HEK293T (cell line): ENCODE measurements around the gene TMBIM6.
"Not testable (repeated sequence)": the region's sequence is repeated elsewhere in the genome, so short reads cannot be mapped to it uniquely, and the experiment has no call there.

ENCODE experiments used
- CTCF ChIA-PET: fragments of 350-600 bp; formaldehyde crosslinking; extraction: SDS; loops from one replicate; lab custom pipeline; 2021; ENCODE audit warnings: antibody characterized with exemption, inconsistent platforms; lab: Yijun Ruan, JAX
- POLR2A ChIA-PET: fragments of 350-600 bp; formaldehyde crosslinking; extraction: SDS; loops from one replicate; lab custom pipeline; 2020; ENCODE audit warnings: antibody characterized with exemption, inconsistent platforms; lab: Yijun Ruan, JAX
- DNase-seq: peaks from one replicate; pipeline ENCODE4 v3.0.0; 2012; ENCODE audit warnings: mixed read lengths; ENCODE audit errors: extremely low spot score
- ARNT ChIP-seq: fragments of 450-650 bp; IDR thresholded peaks from 2 replicates; pipeline ENCODE4 v1.6.1; 2017; ENCODE audit warnings: mild to moderate bottlenecking
- BHLHE40 ChIP-seq: fragments of 450-650 bp; IDR thresholded peaks from 2 replicates; pipeline ENCODE4 v1.6.1; 2016; ENCODE audit warnings: mild to moderate bottlenecking, moderate library complexity, borderline replicate concordance
- CTBP1 ChIP-seq: fragments of 450-650 bp; IDR thresholded peaks from 2 replicates; pipeline ENCODE4 v1.6.1; 2016; ENCODE audit warnings: borderline replicate concordance
- ELF4 ChIP-seq: fragments of 450-650 bp; IDR thresholded peaks from 2 replicates; pipeline ENCODE4 v1.6.1; 2017; ENCODE audit warnings: antibody characterized with exemption
- FOXA1 ChIP-seq: fragments of 450-650 bp; IDR thresholded peaks from 2 replicates; pipeline ENCODE4 v1.6.1; 2016; ENCODE audit warnings: mild to moderate bottlenecking
- FOXK2 ChIP-seq: fragments of 450-650 bp; IDR thresholded peaks from 2 replicates; pipeline ENCODE4 v1.6.1; 2016; ENCODE audit warnings: mild to moderate bottlenecking
- FOXM1 ChIP-seq: fragments of 450-650 bp; IDR thresholded peaks from 2 replicates; pipeline ENCODE4 v1.6.1; 2017; ENCODE audit warnings: mild to moderate bottlenecking, borderline replicate concordance
- HDGF ChIP-seq: fragments of 450-650 bp; IDR thresholded peaks from 2 replicates; pipeline ENCODE4 v1.6.1; 2017; ENCODE audit warnings: antibody characterized with exemption, borderline replicate concordance
- L3MBTL2 ChIP-seq: fragments of 450-650 bp; conservative IDR thresholded peaks from 2 replicates; pipeline ENCODE4 v1.6.1; 2016; ENCODE audit warnings: mild to moderate bottlenecking
- LEF1 ChIP-seq: fragments of 450-650 bp; IDR thresholded peaks from 2 replicates; pipeline ENCODE4 v1.6.1; 2017; ENCODE audit warnings: mild to moderate bottlenecking, borderline replicate concordance
- NFRKB ChIP-seq: fragments of 450-650 bp; IDR thresholded peaks from 2 replicates; pipeline ENCODE4 v1.6.1; 2016; ENCODE audit warnings: mild to moderate bottlenecking, moderate library complexity
- SUZ12 ChIP-seq: fragments of 450-650 bp; IDR thresholded peaks from 2 replicates; pipeline ENCODE4 v1.6.1; 2016; ENCODE audit warnings: mild to moderate bottlenecking
- TARDBP ChIP-seq: fragments of 450-650 bp; IDR thresholded peaks from 2 replicates; pipeline ENCODE4 v1.6.1; 2016
- ZNF384 ChIP-seq: fragments of 450-650 bp; IDR thresholded peaks from 2 replicates; pipeline ENCODE4 v1.6.1; 2016
- TF ChIP-seq, protein P1 (sequence below): fragments of 450-650 bp; IDR thresholded peaks from 2 replicates; pipeline ENCODE4 v1.6.1; 2016

The TMBIM6 gene

DNA sequence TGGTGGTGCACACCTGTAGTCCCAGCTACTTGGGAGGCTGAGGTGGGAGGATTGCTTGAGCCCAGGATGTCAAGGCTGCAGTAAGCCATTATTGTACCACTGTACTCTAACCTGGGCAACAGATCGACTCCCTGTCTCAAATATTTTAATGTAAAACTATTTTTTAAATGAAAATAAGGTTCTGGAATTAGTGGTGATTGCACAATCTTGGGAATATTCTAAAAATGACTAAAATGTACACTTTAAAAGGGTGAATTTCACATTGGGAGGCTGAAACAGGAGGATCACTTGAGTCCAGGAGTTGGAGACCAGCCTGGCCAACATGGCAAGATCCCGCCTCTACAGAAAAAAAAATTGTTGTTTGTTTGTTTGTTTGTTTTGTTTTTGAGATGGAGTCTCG, 12.9 kb upstream of the TMBIM6 start:
- ChIA-PET POLR2A (interaction anchor here (1.4 kb wide), 1 partner anchor 13 kb away, joined by 6 read pairs; the partner anchor contains the start of gene TMBIM6), CTCF (no interaction called here)
- no peak for DNase-seq
- no peak for TF ChIP-seq FOXA1
- TF ChIP-seq HDGF: no peak
- TF ChIP-seq FOXM1: no peak
- no peak for TF ChIP-seq TARDBP
- TF ChIP-seq L3MBTL2: no peak

DNA sequence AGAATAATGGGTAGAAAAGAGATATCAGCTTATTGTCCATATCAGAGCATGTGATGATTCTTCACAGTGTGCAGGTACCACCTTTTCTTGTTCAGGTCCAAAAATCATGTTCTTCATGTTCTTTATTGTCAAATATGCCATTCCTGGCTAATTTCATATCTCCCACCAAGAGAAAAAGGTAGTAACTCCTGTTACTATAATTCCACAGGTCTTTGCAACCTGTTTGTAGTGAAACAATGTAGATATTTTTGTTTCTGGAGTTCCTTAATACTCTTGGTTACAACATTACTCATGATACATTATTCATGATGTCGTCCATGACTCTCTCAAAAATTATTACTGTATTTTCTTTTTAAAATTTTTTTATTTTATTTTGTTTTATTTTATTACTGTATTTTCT, 11.3 kb upstream of the TMBIM6 start:
- ChIA-PET CTCF (no interaction called here), POLR2A (no interaction called here)
- DNase-seq: no peak
- TF ChIP-seq FOXA1 (no peak), LEF1 (no peak), FOXK2 (no peak), SUZ12 (no peak), CTBP1 (no peak), ARNT (no peak), TARDBP (no peak), ELF4 (no peak), ZNF384 (no peak), HDGF (no peak), L3MBTL2 (no peak), BHLHE40 (no peak)

DNA sequence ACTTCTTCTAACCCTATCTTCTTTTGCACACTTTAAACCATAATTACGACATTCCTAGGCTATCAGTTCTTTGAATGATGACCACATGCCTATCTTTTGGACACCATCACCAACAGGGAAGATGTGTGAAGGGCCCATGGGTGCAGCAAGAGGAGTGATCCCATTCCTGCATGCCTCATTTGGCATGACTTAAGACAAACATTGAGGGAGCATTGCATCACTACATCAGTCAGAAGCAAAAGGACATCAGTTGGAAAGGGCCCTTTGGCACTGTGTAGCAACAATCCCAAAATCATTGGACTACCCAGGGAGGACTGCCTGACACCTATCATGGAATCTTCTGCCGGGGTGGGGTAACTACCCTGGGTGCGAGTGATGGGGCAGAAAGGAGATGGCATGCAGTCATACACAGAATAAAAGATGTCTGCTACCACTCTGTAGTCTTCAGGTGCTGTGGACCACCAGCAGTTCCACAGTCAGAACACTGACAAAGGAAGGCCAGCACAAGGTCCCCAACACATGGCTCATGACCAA, 10.7 kb upstream of the TMBIM6 start:
- ChIA-PET POLR2A (no interaction called here), CTCF (no interaction called here)
- no peak for DNase-seq
- TF ChIP-seq ELF4: no peak
- TF ChIP-seq NFRKB: no peak
- TF ChIP-seq L3MBTL2: no peak
- no peak for TF ChIP-seq ZNF384
- TF ChIP-seq FOXK2: no peak
- TF ChIP-seq SUZ12: no peak
- no peak for TF ChIP-seq BHLHE40
- TF ChIP-seq, protein P1, sequence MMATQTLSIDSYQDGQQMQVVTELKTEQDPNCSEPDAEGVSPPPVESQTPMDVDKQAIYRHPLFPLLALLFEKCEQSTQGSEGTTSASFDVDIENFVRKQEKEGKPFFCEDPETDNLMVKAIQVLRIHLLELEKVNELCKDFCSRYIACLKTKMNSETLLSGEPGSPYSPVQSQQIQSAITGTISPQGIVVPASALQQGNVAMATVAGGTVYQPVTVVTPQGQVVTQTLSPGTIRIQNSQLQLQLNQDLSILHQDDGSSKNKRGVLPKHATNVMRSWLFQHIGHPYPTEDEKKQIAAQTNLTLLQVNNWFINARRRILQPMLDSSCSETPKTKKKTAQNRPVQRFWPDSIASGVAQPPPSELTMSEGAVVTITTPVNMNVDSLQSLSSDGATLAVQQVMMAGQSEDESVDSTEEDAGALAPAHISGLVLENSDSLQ: no peak
- TF ChIP-seq FOXA1: no peak

DNA sequence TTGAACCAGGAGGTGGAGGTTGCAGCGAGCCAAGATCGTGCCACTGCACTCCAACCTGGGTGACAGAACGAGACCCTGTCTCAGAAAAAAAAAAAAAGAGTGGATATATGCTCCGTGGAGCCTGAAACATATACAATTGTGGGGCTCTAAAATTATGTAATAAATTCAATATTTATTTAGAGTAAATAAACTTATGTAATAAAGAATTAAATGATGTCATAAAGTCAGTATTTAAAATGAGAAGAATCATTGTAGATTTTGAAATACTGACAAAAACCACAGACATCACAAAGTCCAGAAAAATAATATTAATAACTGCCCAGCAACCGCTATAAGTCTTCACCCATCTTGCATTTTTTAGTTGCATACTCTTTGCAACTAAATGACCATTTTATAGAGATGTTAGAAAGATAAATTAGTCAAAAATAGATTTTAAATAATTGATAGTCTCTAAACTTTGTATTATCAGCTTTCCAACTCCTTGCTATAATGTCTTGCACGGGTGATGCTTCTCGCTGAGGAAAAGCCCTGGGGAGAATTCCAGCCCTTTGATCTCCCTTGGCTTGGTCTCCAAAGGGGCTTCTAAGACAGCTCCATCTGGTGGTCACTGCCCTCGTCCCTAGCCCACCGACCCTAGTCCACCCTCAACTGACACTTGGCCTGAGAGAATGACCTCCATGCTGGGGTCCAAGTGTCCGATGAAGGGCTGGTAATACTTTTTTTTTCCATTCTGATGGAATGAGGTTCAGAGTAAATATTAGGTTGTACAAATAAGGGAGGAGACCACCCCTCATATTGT, 7.9 kb upstream of the TMBIM6 start:
- DNase-seq: no peak
- ChIA-PET POLR2A (interaction anchor here (1.3 kb wide), 1 partner anchor 8 kb away, joined by 6 read pairs; the partner anchor contains the start of gene TMBIM6), CTCF (interaction anchor here (0.5 to 1.1 kb wide), 2 partner anchors 8 to 22 kb away, joined by 3 to 4 read pairs; partner anchors contain the start of gene TMBIM6)
- TF ChIP-seq CTBP1: no peak
- TF ChIP-seq, protein P1: no peak
- TF ChIP-seq FOXA1: no peak
- no peak for TF ChIP-seq ELF4
- TF ChIP-seq SUZ12: no peak

DNA sequence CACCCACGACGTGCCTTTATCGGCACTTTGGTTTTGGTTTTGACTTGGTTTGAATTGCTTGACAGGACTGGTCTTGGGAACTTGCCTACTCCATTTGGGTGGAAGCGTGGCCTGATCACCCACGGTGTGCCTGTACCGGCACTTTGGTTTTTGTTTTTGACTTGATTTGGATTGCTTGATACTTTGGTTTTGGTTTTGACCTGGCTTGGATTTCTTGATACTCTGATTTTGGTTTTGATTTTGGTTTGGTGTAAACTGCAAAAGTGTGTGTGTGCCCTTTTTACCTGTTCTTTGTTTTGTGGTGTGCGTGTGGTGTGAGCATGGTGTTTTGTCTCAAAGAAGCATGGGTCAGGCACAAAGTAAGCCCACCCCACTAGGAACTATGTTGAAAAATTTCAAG, 6.5 kb upstream of the TMBIM6 start:
- CTCF ChIA-PET, DNase-seq, POLR2A ChIA-PET: not testable (repeated sequence)

DNA sequence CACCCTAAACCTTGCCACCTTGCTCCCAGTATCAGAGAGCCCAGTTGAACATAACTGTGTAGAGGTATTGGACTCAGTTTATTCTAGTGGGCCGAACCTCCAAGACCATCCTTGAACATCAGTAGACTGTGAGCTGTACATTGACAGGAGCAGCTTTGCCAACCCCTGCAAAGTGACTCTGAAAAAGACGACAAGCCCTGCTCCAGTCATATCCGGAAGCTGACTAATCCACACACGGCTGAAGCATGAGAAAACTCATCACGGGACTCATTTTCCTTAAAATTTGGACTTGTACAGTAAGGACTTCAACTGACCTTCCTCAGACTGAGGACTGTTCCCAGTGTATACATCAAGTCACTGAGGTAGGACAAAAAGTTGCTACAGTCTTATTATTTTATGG, 2.6 kb upstream of the TMBIM6 start:
- POLR2A ChIA-PET: interaction anchor here (1.0 kb wide), 1 partner anchor 116 kb away, joined by 3 read pairs; the partner anchor contains the start of gene PRPF40B
- DNase-seq, CTCF ChIA-PET: not testable (repeated sequence)

DNA sequence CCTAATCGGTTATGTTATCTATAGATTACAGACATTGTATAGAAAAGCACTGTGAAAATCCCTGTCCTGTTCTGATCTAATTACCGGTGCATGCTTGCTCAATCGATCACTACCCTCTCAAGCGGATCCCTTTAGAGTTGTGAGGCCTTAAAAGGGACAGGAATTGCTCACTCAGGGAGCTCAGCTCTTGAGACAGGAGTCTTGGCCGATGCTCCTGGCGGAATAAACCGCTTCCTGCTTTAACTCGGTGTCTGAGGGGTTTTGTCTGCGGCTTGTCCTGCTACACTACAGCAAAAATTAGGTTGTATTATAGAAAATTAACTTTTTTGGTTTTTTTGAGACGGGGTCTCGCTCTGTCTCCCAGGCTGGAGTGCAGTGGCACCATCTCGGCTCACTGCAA, 1.1 kb upstream of the TMBIM6 start:
- ChIA-PET CTCF (interaction anchor here (0.8 to 1.8 kb wide), 2 partner anchors 31 to 64 kb away, joined by 3 to 8 read pairs; no protein-coding TSS in a partner anchor), POLR2A (interaction anchor here (1.9 kb wide), 1 partner anchor 18 kb away, joined by 17 read pairs; no protein-coding TSS in a partner anchor)
- DNase-seq: not testable (repeated sequence)
